H9 (cell line): Measurements from ENCODE around the gene SDK1. TPM values are rescaled to one million over a fixed set of nuclear protein-coding genes. Genes with fewer than 3 reads are reported as not detected.

Source experiments
- DNase-seq: peaks from one replicate; pipeline ENCODE4 v3.0.0-alpha.2; 2017
- H2AFZ ChIP-seq: one replicate; pipeline ENCODE4 v1.6.1; 2013; ENCODE audit warnings: mild to moderate bottlenecking, low read length, control low read depth, moderate library complexity
- H2AK5ac ChIP-seq: 2 replicates; pipeline ENCODE4 v1.6.1; 2013; ENCODE audit warnings: low read length, control low read depth, mixed read lengths; ENCODE audit not compliant: insufficient read length
- H2BK120ac ChIP-seq: one replicate; pipeline ENCODE4 v1.6.1; 2013; ENCODE audit warnings: low read depth, mild to moderate bottlenecking, low read length, control low read depth, inconsistent platforms; ENCODE audit not compliant: poor library complexity, severe bottlenecking
- H2BK12ac ChIP-seq: 2 replicates; pipeline ENCODE4 v1.6.1; 2013; ENCODE audit warnings: low read length, control low read depth, mixed read lengths, low read depth; ENCODE audit not compliant: insufficient read length
- H2BK15ac ChIP-seq: 2 replicates; pipeline ENCODE4 v1.6.1; 2013; ENCODE audit warnings: low read depth, low read length, control low read depth
- H2BK20ac ChIP-seq: one replicate; pipeline ENCODE4 v1.6.1; 2013; ENCODE audit warnings: low read depth, mild to moderate bottlenecking, low read length, control low read depth, inconsistent platforms; ENCODE audit not compliant: poor library complexity, severe bottlenecking
- H2BK5ac ChIP-seq: 2 replicates; pipeline ENCODE4 v1.6.1; 2013; ENCODE audit warnings: low read length, control low read depth, mixed read lengths; ENCODE audit not compliant: insufficient read length
- H3K14ac ChIP-seq: 2 replicates; pipeline ENCODE4 v1.6.1; 2013; ENCODE audit warnings: low read length, control low read depth; ENCODE audit not compliant: insufficient read depth
- H3K18ac ChIP-seq: 2 replicates; pipeline ENCODE4 v1.6.1; 2013; ENCODE audit warnings: low read depth, mild to moderate bottlenecking, mixed read lengths, low read length, control low read depth; ENCODE audit not compliant: insufficient read length
- H3K23ac ChIP-seq: 2 replicates; pipeline ENCODE4 v1.6.1; 2013; ENCODE audit warnings: low read length, control low read depth, mixed read lengths, low read depth; ENCODE audit not compliant: insufficient read length
- H3K23me2 ChIP-seq: 2 replicates; pipeline ENCODE4 v1.6.1; 2013; ENCODE audit warnings: low read depth, mild to moderate bottlenecking, mixed read lengths, low read length, control low read depth; ENCODE audit not compliant: insufficient read length, poor library complexity, severe bottlenecking
- H3K27ac ChIP-seq: 2 replicates; pipeline ENCODE4 v1.5.1; 2013; ENCODE audit warnings: low read length, control low read depth, mixed read lengths, low read depth; ENCODE audit not compliant: insufficient read length
- H3K27me3 ChIP-seq: 2 replicates; pipeline ENCODE4 v1.6.1; 2013; ENCODE audit warnings: low read length, control low read depth, inconsistent platforms; ENCODE audit not compliant: insufficient read depth
- H3K4ac ChIP-seq: 2 replicates; pipeline ENCODE4 v1.6.1; 2013; ENCODE audit warnings: low read depth, mild to moderate bottlenecking, control low read depth, inconsistent platforms, low read length, moderate library complexity
- H3K4me1 ChIP-seq: 2 replicates; pipeline ENCODE4 v1.6.1; 2013; ENCODE audit warnings: low read length, control low read depth, inconsistent platforms; ENCODE audit not compliant: insufficient read depth
- H3K4me2 ChIP-seq: 2 replicates; pipeline ENCODE4 v1.6.1; 2013; ENCODE audit warnings: low read length, control low read depth, mixed read lengths; ENCODE audit not compliant: insufficient read length, insufficient read depth
- H3K56ac ChIP-seq: 2 replicates; pipeline ENCODE4 v1.6.1; 2013; ENCODE audit warnings: low read depth, mild to moderate bottlenecking, mixed read lengths, low read length, control low read depth; ENCODE audit not compliant: insufficient read length
- H3K79me1 ChIP-seq: 2 replicates; pipeline ENCODE4 v1.6.1; 2013; ENCODE audit warnings: low read depth, mild to moderate bottlenecking, moderate library complexity, low read length, control low read depth, inconsistent platforms; ENCODE audit not compliant: insufficient read depth, poor library complexity, severe bottlenecking
- H3K79me2 ChIP-seq: 2 replicates; pipeline ENCODE4 v1.6.1; 2013; ENCODE audit warnings: low read length, control low read depth, inconsistent platforms; ENCODE audit not compliant: insufficient read depth
- H3K9ac ChIP-seq: 2 replicates; pipeline ENCODE4 v1.6.1; 2013; ENCODE audit warnings: low read length, control low read depth, mixed read lengths; ENCODE audit not compliant: insufficient read length; ENCODE audit errors: extremely low read depth
- H3K9me3 ChIP-seq: one replicate; pipeline ENCODE4 v1.6.1; 2013; ENCODE audit warnings: low read depth, low read length, inconsistent platforms; ENCODE audit not compliant: control insufficient read depth
- H3T11ph ChIP-seq: one replicate; pipeline ENCODE4 v1.6.1; 2013; ENCODE audit warnings: mild to moderate bottlenecking, low read length, control low read depth, inconsistent platforms
- H4K20me1 ChIP-seq: one replicate; pipeline ENCODE4 v1.6.1; 2013; ENCODE audit not compliant: control insufficient read depth, insufficient read length, insufficient read depth
- H4K5ac ChIP-seq: 2 replicates; pipeline ENCODE4 v1.6.1; 2013; ENCODE audit warnings: low read depth, mild to moderate bottlenecking, mixed read lengths, low read length, control low read depth; ENCODE audit not compliant: insufficient read length
- H4K8ac ChIP-seq: replicated peaks from 2 replicates; pipeline ENCODE4 v1.6.1; 2013; ENCODE audit warnings: low read length, control low read depth, mixed read lengths, low read depth; ENCODE audit not compliant: insufficient read length
- H4K91ac ChIP-seq: 2 replicates; pipeline ENCODE4 v1.6.1; 2013; ENCODE audit warnings: low read depth, mild to moderate bottlenecking, moderate library complexity, mixed read lengths, low read length, control low read depth; ENCODE audit not compliant: insufficient read length
- H3K27ac Mint-ChIP-seq, 3 experiments: 2 replicates in 2 of 3; 3 replicates in 1 of 3; pipeline ENCODE4 v1.8.0; 2020 to 2021; ENCODE audit warnings: mixed read lengths in 3 of 3, mild to moderate bottlenecking in 1 of 3, moderate library complexity in 1 of 3
- H3K27me3 Mint-ChIP-seq: 2 replicates; pipeline ENCODE4 v1.8.0; 2021; ENCODE audit warnings: low read depth, mild to moderate bottlenecking, moderate library complexity, mixed read lengths
- H3K36me3 Mint-ChIP-seq, 3 experiments: 2 replicates in 2 of 3; 3 replicates in 1 of 3; pipeline ENCODE4 v1.8.0; 2020 to 2021; ENCODE audit warnings: low read depth in 3 of 3, mixed read lengths in 3 of 3; ENCODE audit not compliant: insufficient read depth in 1 of 3
- H3K4me1 Mint-ChIP-seq, 2 experiments: 2 replicates each; pipeline ENCODE4 v1.8.0; 2020; ENCODE audit warnings: mixed read lengths in 2 of 2
- H3K4me3 Mint-ChIP-seq, 2 experiments: 2 replicates in 1 of 2; 3 replicates in 1 of 2; pipeline ENCODE4 v1.8.0; 2020 to 2021; ENCODE audit warnings: mild to moderate bottlenecking in 2 of 2, mixed read lengths in 2 of 2, moderate library complexity in 1 of 2
- H3K9me3 Mint-ChIP-seq, 2 experiments: 2 replicates in 1 of 2; 3 replicates in 1 of 2; pipeline ENCODE4 v1.8.0; 2020; ENCODE audit warnings: mild to moderate bottlenecking in 2 of 2, mixed read lengths in 2 of 2, moderate library complexity in 1 of 2
- CTCF ChIP-seq: fragments of 200-600 bp; sonication (generic); conservative IDR thresholded peaks from 3 replicates; pipeline ENCODE4 v1.8.0; 2021; ENCODE audit warnings: antibody characterized with exemption, mild to moderate bottlenecking
- WGBS: extraction: QIAGEN DNeasy Blood & Tissue Kit; methylation state at CpG from one replicate; pipeline ENCODE4 v1.1.7; 2013; ENCODE audit warnings: missing lambda C conversion rate, low lambda C conversion rate, mixed read lengths; ENCODE audit not compliant: insufficient read length; ENCODE audit errors: extremely low coverage; 5-methylcytosine and 5-hydroxymethylcytosine counted together
- total RNA-seq: library from RNA; stranded (reverse); gene quantifications from 2 replicates; pipeline ENCODE4 v1.2.1, GENCODE V29; 2021

Gene SDK1
- total RNA-seq, 1 experiment from 2014 or later = 8.7 TPM

- H2BK5ac ChIP-seq = no peak overlapping the region
- H4K5ac ChIP-seq = no peak overlapping the region
- no peak overlapping the region for H2BK120ac ChIP-seq
- no peak overlapping the region for H2BK15ac ChIP-seq
- no CpG with 5 or more reads among the region's 15 CpGs for WGBS
- H3K4me3 Mint-ChIP-seq = no peak overlapping the region
- H3K36me3 Mint-ChIP-seq = no peaks in the 10 kb centered on the region
- H3K9me3 Mint-ChIP-seq = no peaks in the 10 kb centered on the region
- H3K79me1 ChIP-seq = no peaks in the 10 kb centered on the region
- H2AK5ac ChIP-seq = no peak overlapping the region
- H3K27ac ChIP-seq = no peak overlapping the region
- no peaks in the 10 kb centered on the region for H3K4me1 ChIP-seq
- no peaks in the 10 kb centered on the region for H3K27me3 ChIP-seq
- H3K56ac ChIP-seq = no peak overlapping the region
- H4K91ac ChIP-seq = no peak overlapping the region
- H2BK20ac ChIP-seq = no peak overlapping the region
- no peak overlapping the region for H3K9ac ChIP-seq
- H3K4me1 Mint-ChIP-seq = peaks cover 13% of the 10 kb centered on the region in 2 experiments
- no peak overlapping the region for H3K23ac ChIP-seq
- no peak for DNase-seq
- H3K9me3 ChIP-seq = no peaks in the 10 kb centered on the region
- no peak overlapping the region for H3T11ph ChIP-seq
- H4K8ac ChIP-seq = no peak overlapping the region
- H4K20me1 ChIP-seq = no peaks in the 10 kb centered on the region
- H3K4ac ChIP-seq = no peak overlapping the region
- H3K14ac ChIP-seq = no peak overlapping the region; the same call in 1 of the 2 replicates
- no peak overlapping the region for H3K4me2 ChIP-seq
- no peak for TF ChIP-seq CTCF
- H2AFZ ChIP-seq = no peak overlapping the region
- H3K79me2 ChIP-seq = no peaks in the 10 kb centered on the region
- H3K27me3 Mint-ChIP-seq = no peaks in the 10 kb centered on the region; the same call in 1 of the 2 replicates
- peak overlapping the region in 2 of 3 experiments; percentile 15 to 24; a peak in 1 of 7 replicates for H3K27ac Mint-ChIP-seq
- H2BK12ac ChIP-seq = no peak overlapping the region
- H3K18ac ChIP-seq = no peak overlapping the region
- no peaks in the 10 kb centered on the region for H3K23me2 ChIP-seq
Observed at GRCh38 chr7:4265676-4266075, 964.6 kb downstream of the SDK1 start.
